HEK293 (cell line): ENCODE results near the gene NFAT5.

Experiments used
- CTCF ChIA-PET: fragments of 350-600 bp; formaldehyde crosslinking; extraction: SDS; loops from one replicate; lab custom pipeline; 2021; ENCODE audit warnings: antibody characterized with exemption; lab: Yijun Ruan, JAX
- POLR2A ChIA-PET: fragments of 300-600 bp; formaldehyde crosslinking; extraction: SDS; loops from one replicate; lab custom pipeline; 2020; ENCODE audit warnings: antibody characterized with exemption, inconsistent platforms; lab: Yijun Ruan, JAX
- H3K27ac ChIP-seq: fragments of 200-500 bp; sonication (Bioruptor generic); 2 replicates; pipeline ENCODE4 v1.5.1; 2014; ENCODE audit warnings: low read depth, low read length, control low read depth, inconsistent platforms; ENCODE audit errors: extremely low read depth
- H3K36me3 ChIP-seq, 2 experiments: fragments of 200-500 bp in 1 of 2; sonication (Bioruptor generic) in 1 of 2; 1 replicate in 1 of 2; 2 replicates in 1 of 2; pipeline ENCODE4 v1.5.1; 2014 to 2017; ENCODE audit warnings: inconsistent platforms in 2 of 2, low read length in 2 of 2; ENCODE audit not compliant: control insufficient read depth in 2 of 2, insufficient read depth in 1 of 2
- H3K4me1 ChIP-seq: fragments of 200-500 bp; sonication (Bioruptor generic); 2 replicates; pipeline ENCODE4 v1.5.1; 2014; ENCODE audit warnings: mild to moderate bottlenecking, low read length, inconsistent platforms; ENCODE audit not compliant: control insufficient read depth, insufficient read depth
- H3K4me3 ChIP-seq: 2 replicates; pipeline ENCODE4 v1.5.1; 2011; ENCODE audit warnings: low read depth, mild to moderate bottlenecking, control low read depth, low read length, moderate library complexity
- H3K9me3 ChIP-seq: fragments of 200-500 bp; sonication (Bioruptor generic); 2 replicates; pipeline ENCODE4 v1.5.1; 2014; ENCODE audit warnings: low read depth, low read length, inconsistent platforms; ENCODE audit not compliant: control insufficient read depth, insufficient read depth
- AEBP2 ChIP-seq: fragments of 450-650 bp; formaldehyde crosslinking; IDR thresholded peaks from 2 replicates; pipeline ENCODE4 v1.5.1; 2016; ENCODE audit warnings: missing biosample characterization, missing genetic modification characterization, borderline replicate concordance
- CTCF ChIP-seq: fragments of 450-650 bp; formaldehyde crosslinking; IDR thresholded peaks from 2 replicates; pipeline ENCODE4 v1.5.1; 2016; ENCODE audit warnings: missing biosample characterization, missing genetic modification characterization
- HIC1 ChIP-seq: fragments of 450-650 bp; formaldehyde crosslinking; IDR thresholded peaks from 2 replicates; pipeline ENCODE4 v1.5.1; 2016; ENCODE audit warnings: missing biosample characterization, missing genetic modification characterization
- KLF7 ChIP-seq: fragments of 450-650 bp; formaldehyde crosslinking; IDR thresholded peaks from 2 replicates; pipeline ENCODE4 v1.5.1; 2016; ENCODE audit warnings: missing biosample characterization, missing genetic modification characterization, borderline replicate concordance
- KLF9 ChIP-seq: fragments of 450-650 bp; formaldehyde crosslinking; IDR thresholded peaks from 2 replicates; pipeline ENCODE4 v1.5.1; 2016; ENCODE audit warnings: missing biosample characterization, missing genetic modification characterization, low read depth
- PRDM1 ChIP-seq: fragments of 450-650 bp; formaldehyde crosslinking; IDR thresholded peaks from 2 replicates; pipeline ENCODE4; 2016; ENCODE audit warnings: missing biosample characterization, missing genetic modification characterization
- PRDM6 ChIP-seq: fragments of 450-650 bp; formaldehyde crosslinking; IDR thresholded peaks from 2 replicates; pipeline ENCODE4 v1.5.1; 2017; ENCODE audit warnings: missing biosample characterization, missing genetic modification characterization
- SP7 ChIP-seq: fragments of 450-650 bp; formaldehyde crosslinking; IDR thresholded peaks from 2 replicates; pipeline ENCODE4 v1.5.1; 2016; ENCODE audit warnings: missing biosample characterization, missing genetic modification characterization
- YY1 ChIP-seq: fragments of 450-650 bp; formaldehyde crosslinking; IDR thresholded peaks from 2 replicates; pipeline ENCODE4 v1.5.1; 2018; ENCODE audit warnings: missing biosample characterization, missing genetic modification characterization
- ZEB2 ChIP-seq: fragments of 450-650 bp; formaldehyde crosslinking; IDR thresholded peaks from 2 replicates; pipeline ENCODE4 v1.5.1; 2016; ENCODE audit warnings: missing biosample characterization, missing genetic modification characterization
- ZNF10 ChIP-seq: fragments of 450-650 bp; formaldehyde crosslinking; IDR thresholded peaks from 2 replicates; pipeline ENCODE4 v1.5.1; 2017; ENCODE audit warnings: missing biosample characterization, missing genetic modification characterization
- ZNF121 ChIP-seq: fragments of 450-650 bp; formaldehyde crosslinking; IDR thresholded peaks from 2 replicates; pipeline ENCODE4 v1.5.1; 2016; ENCODE audit warnings: missing biosample characterization, missing genetic modification characterization
- ZNF221 ChIP-seq: fragments of 450-650 bp; formaldehyde crosslinking; IDR thresholded peaks from 2 replicates; pipeline ENCODE4 v1.5.1; 2017; ENCODE audit warnings: missing biosample characterization, missing genetic modification characterization, borderline replicate concordance
- ZNF239 ChIP-seq: fragments of 450-650 bp; formaldehyde crosslinking; IDR thresholded peaks from 2 replicates; pipeline ENCODE4 v1.5.1; 2016; ENCODE audit warnings: missing biosample characterization, missing genetic modification characterization
- ZNF26 ChIP-seq: fragments of 450-650 bp; formaldehyde crosslinking; IDR thresholded peaks from 2 replicates; pipeline ENCODE4 v1.5.1; 2016; ENCODE audit warnings: missing biosample characterization, missing genetic modification characterization
- ZNF335 ChIP-seq: fragments of 450-650 bp; formaldehyde crosslinking; conservative IDR thresholded peaks from 2 replicates; pipeline ENCODE4 v1.5.1; 2016; ENCODE audit warnings: missing biosample characterization, missing genetic modification characterization
- ZNF423 ChIP-seq: fragments of 450-650 bp; formaldehyde crosslinking; IDR thresholded peaks from 2 replicates; pipeline ENCODE4 v1.5.1; 2016; ENCODE audit warnings: missing biosample characterization, missing genetic modification characterization
- ZNF670 ChIP-seq: fragments of 450-650 bp; formaldehyde crosslinking; IDR thresholded peaks from 2 replicates; pipeline ENCODE4 v1.5.1; 2016; ENCODE audit warnings: missing biosample characterization, missing genetic modification characterization, low read depth
- ZNF792 ChIP-seq: fragments of 450-650 bp; formaldehyde crosslinking; IDR thresholded peaks from 2 replicates; pipeline ENCODE4 v1.5.1; 2016; ENCODE audit warnings: missing biosample characterization, missing genetic modification characterization
- ZXDB ChIP-seq: fragments of 450-650 bp; formaldehyde crosslinking; IDR thresholded peaks from 2 replicates; pipeline ENCODE4 v1.5.1; 2016; ENCODE audit warnings: missing biosample characterization, missing genetic modification characterization
- TF ChIP-seq, protein P1 (sequence below): fragments of 450-650 bp; formaldehyde crosslinking; IDR thresholded peaks from 2 replicates; pipeline ENCODE4 v1.5.1; 2016; ENCODE audit warnings: missing biosample characterization, missing genetic modification characterization, low read depth
- TF ChIP-seq, protein P2 (sequence below): fragments of 450-650 bp; formaldehyde crosslinking; IDR thresholded peaks from 2 replicates; pipeline ENCODE4 v1.5.1; 2017; ENCODE audit warnings: missing biosample characterization, missing genetic modification characterization

Gene NFAT5

GRCh38 chr16:69555867-69556266 is 9.9 kb upstream of the NFAT5 start:
- H3K27ac ChIP-seq = no peak overlapping the region
- H3K4me1 ChIP-seq = no peaks in the 10 kb centered on the region
- H3K9me3 ChIP-seq = no peaks in the 10 kb centered on the region
- CTCF ChIA-PET = no interaction called here
- TF ChIP-seq ZNF121 (tag by site-specific recombination) = peak; percentile 79
- TF ChIP-seq PRDM1 = no peak
- POLR2A ChIA-PET = no interaction called here
- no peak overlapping the region for H3K4me3 ChIP-seq
- no peaks in the 10 kb centered on the region for H3K36me3 ChIP-seq

DNA sequence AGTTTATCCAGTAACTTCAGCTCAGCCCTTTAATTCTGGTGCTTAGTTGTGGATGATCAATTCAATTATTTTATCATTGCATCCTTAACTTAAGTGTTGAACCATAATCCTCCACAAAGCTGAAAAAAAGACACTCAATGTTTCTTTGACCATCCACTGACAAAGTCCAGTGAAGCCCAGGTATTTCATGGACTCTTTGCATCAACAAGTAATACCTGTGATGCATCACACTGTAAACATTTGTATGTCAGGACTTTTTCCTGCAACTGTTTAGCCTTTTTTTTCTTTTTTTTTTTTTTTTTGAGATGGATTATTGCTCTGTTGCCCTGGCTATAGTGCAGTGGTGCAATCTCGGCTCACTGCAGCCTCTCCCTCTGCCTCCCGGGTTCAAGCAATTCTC is 6.6 kb upstream of the NFAT5 start:
- CTCF ChIA-PET = interaction anchor here (1.1 to 1.2 kb wide), 2 partner anchors 24 to 430 kb away, joined by 3 read pairs; no protein-coding TSS in a partner anchor
- H3K27ac ChIP-seq = no peak overlapping the region
- no peak overlapping the region for H3K4me3 ChIP-seq
- POLR2A ChIA-PET = no interaction called here
- peaks cover 4% of the 10 kb centered on the region for H3K4me1 ChIP-seq
- TF ChIP-seq ZNF423 (no peak), ZNF335 (tag by site-specific recombination) (no peak), YY1 (no peak), ZNF221 (tag by site-specific recombination) (no peak), SP7 (tag by site-specific recombination) (no peak), ZNF239 (no peak), KLF7 (tag by site-specific recombination) (no peak), KLF9 (tag by site-specific recombination) (no peak), ZEB2 (no peak), ZNF670 (tag by site-specific recombination) (no peak), AEBP2 (tag by site-specific recombination) (no peak), ZNF10 (tag by site-specific recombination) (no peak), ZNF26 (tag by site-specific recombination) (no peak), HIC1 (tag by site-specific recombination) (no peak), ZXDB (no peak), PRDM6 (tag by site-specific recombination) (no peak), CTCF (tag by site-specific recombination) (no peak), ZNF792 (tag by site-specific recombination) (no peak)
- TF ChIP-seq, protein P1, sequence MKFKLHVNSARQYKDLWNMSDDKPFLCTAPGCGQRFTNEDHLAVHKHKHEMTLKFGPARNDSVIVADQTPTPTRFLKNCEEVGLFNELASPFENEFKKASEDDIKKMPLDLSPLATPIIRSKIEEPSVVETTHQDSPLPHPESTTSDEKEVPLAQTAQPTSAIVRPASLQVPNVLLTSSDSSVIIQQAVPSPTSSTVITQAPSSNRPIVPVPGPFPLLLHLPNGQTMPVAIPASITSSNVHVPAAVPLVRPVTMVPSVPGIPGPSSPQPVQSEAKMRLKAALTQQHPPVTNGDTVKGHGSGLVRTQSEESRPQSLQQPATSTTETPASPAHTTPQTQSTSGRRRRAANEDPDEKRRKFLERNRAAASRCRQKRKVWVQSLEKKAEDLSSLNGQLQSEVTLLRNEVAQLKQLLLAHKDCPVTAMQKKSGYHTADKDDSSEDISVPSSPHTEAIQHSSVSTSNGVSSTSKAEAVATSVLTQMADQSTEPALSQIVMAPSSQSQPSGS (tag by site-specific recombination) = no peak
- TF ChIP-seq, protein P2, sequence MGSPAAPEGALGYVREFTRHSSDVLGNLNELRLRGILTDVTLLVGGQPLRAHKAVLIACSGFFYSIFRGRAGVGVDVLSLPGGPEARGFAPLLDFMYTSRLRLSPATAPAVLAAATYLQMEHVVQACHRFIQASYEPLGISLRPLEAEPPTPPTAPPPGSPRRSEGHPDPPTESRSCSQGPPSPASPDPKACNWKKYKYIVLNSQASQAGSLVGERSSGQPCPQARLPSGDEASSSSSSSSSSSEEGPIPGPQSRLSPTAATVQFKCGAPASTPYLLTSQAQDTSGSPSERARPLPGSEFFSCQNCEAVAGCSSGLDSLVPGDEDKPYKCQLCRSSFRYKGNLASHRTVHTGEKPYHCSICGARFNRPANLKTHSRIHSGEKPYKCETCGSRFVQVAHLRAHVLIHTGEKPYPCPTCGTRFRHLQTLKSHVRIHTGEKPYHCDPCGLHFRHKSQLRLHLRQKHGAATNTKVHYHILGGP (tag by site-specific recombination) = no peak
- no peaks in the 10 kb centered on the region for H3K36me3 ChIP-seq
- no peaks in the 10 kb centered on the region for H3K9me3 ChIP-seq
